Measurements from ENCODE around the gene CXCR2. TPM values are rescaled to one million over a fixed set of nuclear protein-coding genes. Genes with fewer than 3 reads are reported as not detected.
A peak's percentile ranks its signal among the peaks of the same experiment; 100 is the strongest.

CXCR2 gene
- total and polyA plus RNA-seq, 8 donors = 0.23 to 22.0 (median 0.27) TPM

- intact Hi-C loops (cut with DNase I) = no loop called here
- H3K27me3 ChIP-seq = no peaks in the 10 kb centered on the region
- no peaks in the 10 kb centered on the region for H3K4me1 ChIP-seq
- H3K36me3 ChIP-seq = no peaks in the 10 kb centered on the region
- no peak for DNase-seq
- no peak for TF ChIP-seq CTCF (IDR thresholded peaks at IDR 0.05)
- peak overlapping the region in 1 of 2 donors; percentile 79 for H3K27ac ChIP-seq
- no peak for ATAC-seq
- H3K9me3 ChIP-seq = no peaks in the 10 kb centered on the region
- H3K4me3 ChIP-seq = no peak overlapping the region
Observed at GRCh38 chr2:218155953-218156479, 30.2 kb downstream of the CXCR2 start.

- no peak for DNase-seq
- no peak overlapping the region for H3K4me3 ChIP-seq
- peaks cover 0 to 13% of the 10 kb centered on the region in 2 donors for H3K4me1 ChIP-seq
- no peak for TF ChIP-seq CTCF (IDR thresholded peaks at IDR 0.05)
- ATAC-seq = no peak
- H3K27me3 ChIP-seq = no peaks in the 10 kb centered on the region
- H3K36me3 ChIP-seq = peaks cover 0 to 16% of the 10 kb centered on the region in 2 donors
- no peaks in the 10 kb centered on the region for H3K9me3 ChIP-seq
- no peak overlapping the region for H3K27ac ChIP-seq
- intact Hi-C loops (cut with DNase I) = no loop called here
Observed at GRCh38 chr2:218161644-218162043, 35.8 kb downstream of the CXCR2 start.

GRCh38 chr2:218162814-218163213 lies 37.0 kb downstream of the CXCR2 start:
- no peak overlapping the region for H3K4me3 ChIP-seq
- DNase-seq (no peak), ATAC-seq (no peak)
- H3K4me1 ChIP-seq = peaks cover 0 to 21% of the 10 kb centered on the region in 2 donors
- no peaks in the 10 kb centered on the region for H3K9me3 ChIP-seq
- H3K36me3 ChIP-seq = peaks cover 0 to 16% of the 10 kb centered on the region in 2 donors
- intact Hi-C loops (cut with DNase I) = no loop called here
- no peak overlapping the region for H3K27ac ChIP-seq
- TF ChIP-seq CTCF (IDR thresholded peaks at IDR 0.05) = no peak
- no peaks in the 10 kb centered on the region for H3K27me3 ChIP-seq

DNA sequence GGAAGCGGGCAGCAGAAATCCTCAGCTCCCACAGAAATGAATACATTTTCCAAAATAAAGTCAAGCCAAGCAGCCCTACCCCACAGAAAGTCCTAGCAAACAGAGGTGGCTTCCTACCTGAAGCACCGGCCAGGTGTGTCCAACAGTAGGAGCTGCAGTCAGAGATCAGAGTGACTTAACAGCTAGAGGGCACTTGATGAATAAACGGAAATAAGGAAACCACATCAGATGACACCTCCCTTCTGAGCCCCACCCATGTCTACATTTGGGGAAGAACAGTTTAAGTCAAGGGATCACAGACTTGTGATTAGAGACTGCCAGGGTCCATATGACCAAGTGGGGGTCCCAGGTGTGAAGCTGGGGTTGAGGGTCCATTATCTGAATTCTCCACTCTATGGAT lies 41.0 kb downstream of the CXCR2 start, which contains the start of gene CXCR1:
Gene CXCR1, minus strand, starts transcription at position 172 of the 400 bp plus-strand sequence. CDS start 1,751 bp downstream, outside the sequence.
- DNase-seq = no peak
- intact Hi-C loops (cut with DNase I) = no loop called here
- Histone ChIP-seq H3K27ac (peak within 1 kb of the TSS in 1 of 2 donors; percentile 62), H3K27me3 (no peaks in the 10 kb centered on the region), H3K4me3 (peak within 1 kb of the TSS in 1 of 2 donors; percentile 34), H3K9me3 (no peaks in the 10 kb centered on the region), H3K36me3 (peaks cover 0 to 16% of the 10 kb centered on the region in 2 donors), H3K4me1 (peaks cover 0 to 30% of the 10 kb centered on the region in 2 donors)
- no peak for TF ChIP-seq CTCF (IDR thresholded peaks at IDR 0.05)
- ATAC-seq = peak; percentile 74

GRCh38 chr2:218168016-218168415 lies 42.2 kb downstream of the CXCR2 start:
- Histone ChIP-seq H3K4me1 (peaks cover 0 to 23% of the 10 kb centered on the region in 2 donors), H3K36me3 (peaks cover 0 to 15% of the 10 kb centered on the region in 2 donors), H3K9me3 (no peaks in the 10 kb centered on the region), H3K27ac (no peak overlapping the region), H3K4me3 (no peak overlapping the region), H3K27me3 (no peaks in the 10 kb centered on the region)
- TF ChIP-seq CTCF (IDR thresholded peaks at IDR 0.05) = no peak
- intact Hi-C loops (cut with DNase I) = no loop called here
- no peak for ATAC-seq
- DNase-seq = no peak

Measured in left lung (tissue), 10 donors.